Measurements from ENCODE around the gene TBC1D14.

DNA sequence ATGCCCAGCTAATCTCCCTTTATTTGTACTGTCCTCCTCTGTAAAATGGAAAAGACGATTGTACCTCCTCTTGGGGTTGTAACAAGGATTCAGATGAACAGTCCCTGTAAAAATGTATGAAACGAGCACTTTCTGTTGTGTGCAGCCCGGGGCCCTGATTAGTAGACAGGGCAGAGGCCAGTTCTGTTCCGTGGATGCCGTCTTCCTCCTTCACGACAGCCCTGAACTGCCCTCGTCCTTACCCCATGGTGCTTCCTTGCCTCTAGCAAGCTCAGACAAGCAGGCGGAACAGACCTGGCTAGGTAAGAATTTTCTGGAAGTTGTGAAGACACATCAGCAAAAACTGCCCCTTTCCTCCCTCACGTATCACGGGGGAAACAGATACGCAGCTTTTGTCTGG, 111.2 kb downstream of the TBC1D14 start:
- no peak for TF ChIP-seq POLR2A (IDR thresholded peaks at IDR 0.05)
- TF ChIP-seq, protein P1, sequence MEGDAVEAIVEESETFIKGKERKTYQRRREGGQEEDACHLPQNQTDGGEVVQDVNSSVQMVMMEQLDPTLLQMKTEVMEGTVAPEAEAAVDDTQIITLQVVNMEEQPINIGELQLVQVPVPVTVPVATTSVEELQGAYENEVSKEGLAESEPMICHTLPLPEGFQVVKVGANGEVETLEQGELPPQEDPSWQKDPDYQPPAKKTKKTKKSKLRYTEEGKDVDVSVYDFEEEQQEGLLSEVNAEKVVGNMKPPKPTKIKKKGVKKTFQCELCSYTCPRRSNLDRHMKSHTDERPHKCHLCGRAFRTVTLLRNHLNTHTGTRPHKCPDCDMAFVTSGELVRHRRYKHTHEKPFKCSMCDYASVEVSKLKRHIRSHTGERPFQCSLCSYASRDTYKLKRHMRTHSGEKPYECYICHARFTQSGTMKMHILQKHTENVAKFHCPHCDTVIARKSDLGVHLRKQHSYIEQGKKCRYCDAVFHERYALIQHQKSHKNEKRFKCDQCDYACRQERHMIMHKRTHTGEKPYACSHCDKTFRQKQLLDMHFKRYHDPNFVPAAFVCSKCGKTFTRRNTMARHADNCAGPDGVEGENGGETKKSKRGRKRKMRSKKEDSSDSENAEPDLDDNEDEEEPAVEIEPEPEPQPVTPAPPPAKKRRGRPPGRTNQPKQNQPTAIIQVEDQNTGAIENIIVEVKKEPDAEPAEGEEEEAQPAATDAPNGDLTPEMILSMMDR (IDR thresholded peaks at IDR 0.05 in 4 of 5, conservative IDR thresholded peaks at IDR 0.05 in 1 of 5), result no peak

Data from gastrocnemius medialis (tissue), 4 donors.